Endothelial cell of umbilical vein (primary cell): ENCODE measurements around the gene TNN.

ENCODE experiments used
- POLR2A ChIP-seq: IDR thresholded peaks from 2 replicates; pipeline ENCODE4 v1.6.1; 2012; ENCODE audit warnings: low read depth, mild to moderate bottlenecking, control low read depth, low read length
- TF ChIP-seq, protein P1 (sequence below), 2 donors: IDR thresholded peaks; 1 replicate in 1 of 2; 2 replicates in 1 of 2; pipeline ENCODE4 v1.5.1; 2011; ENCODE audit warnings: low read length in 2 of 2, mild to moderate bottlenecking in 2 of 2, moderate library complexity in 2 of 2, control low read depth in 1 of 2, inconsistent platforms in 1 of 2, low read depth in 1 of 2; ENCODE audit not compliant: insufficient read depth in 1 of 2; ENCODE audit errors: extremely low read depth in 1 of 2

GRCh38 chr1:175147569-175147968 is 79.9 kb downstream of the TNN start:
- TF ChIP-seq, protein P1, sequence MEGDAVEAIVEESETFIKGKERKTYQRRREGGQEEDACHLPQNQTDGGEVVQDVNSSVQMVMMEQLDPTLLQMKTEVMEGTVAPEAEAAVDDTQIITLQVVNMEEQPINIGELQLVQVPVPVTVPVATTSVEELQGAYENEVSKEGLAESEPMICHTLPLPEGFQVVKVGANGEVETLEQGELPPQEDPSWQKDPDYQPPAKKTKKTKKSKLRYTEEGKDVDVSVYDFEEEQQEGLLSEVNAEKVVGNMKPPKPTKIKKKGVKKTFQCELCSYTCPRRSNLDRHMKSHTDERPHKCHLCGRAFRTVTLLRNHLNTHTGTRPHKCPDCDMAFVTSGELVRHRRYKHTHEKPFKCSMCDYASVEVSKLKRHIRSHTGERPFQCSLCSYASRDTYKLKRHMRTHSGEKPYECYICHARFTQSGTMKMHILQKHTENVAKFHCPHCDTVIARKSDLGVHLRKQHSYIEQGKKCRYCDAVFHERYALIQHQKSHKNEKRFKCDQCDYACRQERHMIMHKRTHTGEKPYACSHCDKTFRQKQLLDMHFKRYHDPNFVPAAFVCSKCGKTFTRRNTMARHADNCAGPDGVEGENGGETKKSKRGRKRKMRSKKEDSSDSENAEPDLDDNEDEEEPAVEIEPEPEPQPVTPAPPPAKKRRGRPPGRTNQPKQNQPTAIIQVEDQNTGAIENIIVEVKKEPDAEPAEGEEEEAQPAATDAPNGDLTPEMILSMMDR (IDR thresholded peaks at IDR 0.05; ENCODE audit: extremely low read depth in 1 of 2, insufficient read depth in 1 of 2, low read depth in 1 of 2, low read length in 2 of 2): no peak
- no peak for TF ChIP-seq POLR2A
